Spleen (tissue), 11 donors: ENCODE results near the gene NFS1. TPM values are rescaled to one million over a fixed set of nuclear protein-coding genes. Genes with fewer than 3 reads are reported as not detected.

Source experiments
- DNase-seq: peaks from one replicate; pipeline ENCODE4 v3.0.0-alpha.2; 2020
- H3K27ac ChIP-seq, 8 donors: fragments of 200-600 bp; sonication (generic) in 7 of 8; 1 replicate in 4 of 8; 2 replicates in 4 of 8; pipeline versions ENCODE4 v1.5.0 to v1.8.0; 2016 to 2021; ENCODE audit warnings: inconsistent platforms in 4 of 8, mild to moderate bottlenecking in 4 of 8, moderate library complexity in 1 of 8
- H3K27me3 ChIP-seq, 7 donors: fragments of 200-600 bp; sonication (generic) in 6 of 7; replicated peaks in 1 of 7; 1 replicate in 4 of 7; 2 replicates in 3 of 7; pipeline versions ENCODE4 v1.5.0 to v1.8.0; 2016 to 2021; ENCODE audit warnings: inconsistent platforms in 3 of 7, mild to moderate bottlenecking in 1 of 7
- H3K36me3 ChIP-seq, 6 donors: fragments of 200-600 bp; sonication (generic) in 5 of 6; 1 replicate in 4 of 6; 2 replicates in 2 of 6; pipeline versions ENCODE4 v1.5.0 to v1.8.0; 2016 to 2021; ENCODE audit warnings: inconsistent platforms in 2 of 6
- H3K4me1 ChIP-seq, 6 donors: fragments of 200-600 bp; sonication (generic) in 5 of 6; 1 replicate in 3 of 6; 2 replicates in 3 of 6; pipeline versions ENCODE4 v1.5.0 to v1.8.0; 2016 to 2021; ENCODE audit warnings: inconsistent platforms in 3 of 6
- H3K4me3 ChIP-seq, 8 donors: fragments of 200-600 bp; sonication (generic) in 7 of 8; 1 replicate in 4 of 8; 2 replicates in 4 of 8; pipeline versions ENCODE4 v1.5.0 to v1.8.0; 2016 to 2021; ENCODE audit warnings: inconsistent platforms in 4 of 8, mild to moderate bottlenecking in 4 of 8, moderate library complexity in 2 of 8
- H3K9me3 ChIP-seq, 8 donors: fragments of 200-600 bp; sonication (generic) in 7 of 8; 1 replicate in 4 of 8; 2 replicates in 4 of 8; pipeline versions ENCODE4 v1.5.0 to v1.8.0; 2016 to 2021; ENCODE audit warnings: inconsistent platforms in 4 of 8
- POLR2A ChIP-seq, 3 donors: fragments of 450-650 bp; IDR thresholded peaks; one replicate each; pipeline ENCODE4 v1.5.1; 2017; ENCODE audit warnings: antibody characterized with exemption in 3 of 3, mild to moderate bottlenecking in 1 of 3
- POLR2AphosphoS5 ChIP-seq, 3 donors: sonication (generic); formaldehyde crosslinking; IDR thresholded peaks; one replicate each; pipeline ENCODE4 v1.5.1; 2017; ENCODE audit warnings: antibody characterized with exemption in 3 of 3
- WGBS, 5 donors: extraction: QIAGEN DNeasy Blood & Tissue Kit in 3 of 5; methylation state at CpG; one replicate each; pipeline versions ENCODE4 v1.1.5 to v1.1.7; 2013 to 2018; 5-methylcytosine and 5-hydroxymethylcytosine counted together
- intact Hi-C: fragments of 100-400 bp; cut with DNase I; formaldehyde crosslinking; loops from one replicate; pipeline ENCODE4 v1.15.0; 2023; ENCODE audit warnings: low total_unique reads
- polyA plus RNA-seq, 3 donors: library from polyadenylated mRNA; stranded (reverse); fragments of 200-250 nt; gene quantifications; one replicate each; pipeline ENCODE4 v1.2.1, GENCODE V29; 2013
- total RNA-seq, 7 donors: library from RNA; depleted of rRNA in 3 of 7; stranded (reverse); fragments of >200 nt in 3 of 7; fragmentation: NEBNext Ultra II Directional in 4 of 7; extraction: Animal tissue kit (Norgen Biotek cat#: 25700) in 4 of 7; gene quantifications; one replicate each; pipeline versions ENCODE4 v1.1.0 to v1.2.1, GENCODE V29; 2016 to 2021
- TF ChIP-seq, protein P1 (sequence below), 11 experiments: fragments of 200-600 bp in 7 of 11; fragments of 450-650 bp in 4 of 11; sonication (generic) in 4 of 11; IDR thresholded peaks in 8 of 11; conservative IDR thresholded peaks in 3 of 11; 1 replicate in 7 of 11; 2 replicates in 4 of 11; pipeline versions ENCODE4 v1.4.0 to v1.8.0; 2016 to 2021; ENCODE audit warnings: antibody characterized with exemption in 11 of 11, inconsistent platforms in 4 of 11, mild to moderate bottlenecking in 1 of 11
- donor health status: healthy with polysubstance abuse.
- donor health status: DM: no; HTN: no; CAD: no; lungs with moderate emphysema.
- donor health status: DM: no; HTN: no; CAD: no.
- donor health status: Bipolar disorder and iron deficiency.
- donor health status: healthy.
- donor health status: DM: no; HTN: no; CAD: no.
- donor health status: DM: yes; HTN: yes; CAD: no.

NFS1 gene
- total and polyA plus RNA-seq, 10 donors, result 21.3 to 40.8 (median 25.7) TPM

- Histone ChIP-seq H3K27ac (peak overlapping the region in 5 of 8 donors; percentile 5 to 57 (median 53)), H3K4me3 (no peak overlapping the region), H3K27me3 (no peaks in the 10 kb centered on the region), H3K36me3 (peaks cover 0 to 92% (median 16%) of the 10 kb centered on the region in 6 donors), H3K9me3 (no peaks in the 10 kb centered on the region), H3K4me1 (peaks cover 0 to 13% (median 10%) of the 10 kb centered on the region in 6 donors)
- intact Hi-C loops, result no loop called here
- no peak for DNase-seq
- 40 to 58% (median 49%) methylated on average over 4 of the region's 4 CpGs for WGBS, 5 donors
- TF ChIP-seq POLR2AphosphoS5 (IDR thresholded peaks at IDR 0.05) (no peak), POLR2A (IDR thresholded peaks at IDR 0.05) (no peak)
- TF ChIP-seq, protein P1, sequence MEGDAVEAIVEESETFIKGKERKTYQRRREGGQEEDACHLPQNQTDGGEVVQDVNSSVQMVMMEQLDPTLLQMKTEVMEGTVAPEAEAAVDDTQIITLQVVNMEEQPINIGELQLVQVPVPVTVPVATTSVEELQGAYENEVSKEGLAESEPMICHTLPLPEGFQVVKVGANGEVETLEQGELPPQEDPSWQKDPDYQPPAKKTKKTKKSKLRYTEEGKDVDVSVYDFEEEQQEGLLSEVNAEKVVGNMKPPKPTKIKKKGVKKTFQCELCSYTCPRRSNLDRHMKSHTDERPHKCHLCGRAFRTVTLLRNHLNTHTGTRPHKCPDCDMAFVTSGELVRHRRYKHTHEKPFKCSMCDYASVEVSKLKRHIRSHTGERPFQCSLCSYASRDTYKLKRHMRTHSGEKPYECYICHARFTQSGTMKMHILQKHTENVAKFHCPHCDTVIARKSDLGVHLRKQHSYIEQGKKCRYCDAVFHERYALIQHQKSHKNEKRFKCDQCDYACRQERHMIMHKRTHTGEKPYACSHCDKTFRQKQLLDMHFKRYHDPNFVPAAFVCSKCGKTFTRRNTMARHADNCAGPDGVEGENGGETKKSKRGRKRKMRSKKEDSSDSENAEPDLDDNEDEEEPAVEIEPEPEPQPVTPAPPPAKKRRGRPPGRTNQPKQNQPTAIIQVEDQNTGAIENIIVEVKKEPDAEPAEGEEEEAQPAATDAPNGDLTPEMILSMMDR (IDR thresholded peaks at IDR 0.05 in 8 of 11, conservative IDR thresholded peaks at IDR 0.05 in 3 of 11), result no peak
Measured at GRCh38 chr20:35680452-35681183, 18.5 kb downstream of the NFS1 start.

- WGBS, 5 donors, result 92 to 98% (median 96%) methylated on average over 8 of the region's 8 CpGs
- Histone ChIP-seq H3K27ac (no peak overlapping the region), H3K4me1 (no peaks in the 10 kb centered on the region), H3K9me3 (no peaks in the 10 kb centered on the region), H3K27me3 (no peaks in the 10 kb centered on the region), H3K36me3 (peaks cover 0 to 100% (median 59%) of the 10 kb centered on the region in 6 donors), H3K4me3 (no peak overlapping the region)
- TF ChIP-seq, protein P1 (IDR thresholded peaks at IDR 0.05 in 8 of 11, conservative IDR thresholded peaks at IDR 0.05 in 3 of 11), result no peak
- no peak for TF ChIP-seq POLR2AphosphoS5 (IDR thresholded peaks at IDR 0.05)
- no peak for TF ChIP-seq POLR2A (IDR thresholded peaks at IDR 0.05)
- no peak for DNase-seq
- intact Hi-C loops, result no loop called here
Measured at GRCh38 chr20:35674921-35675320, 24.2 kb downstream of the NFS1 start.

GRCh38 chr20:35673884-35674283 lies 25.3 kb downstream of the NFS1 start:
- no peak for TF ChIP-seq POLR2AphosphoS5 (IDR thresholded peaks at IDR 0.05)
- Histone ChIP-seq H3K27ac (no peak overlapping the region), H3K36me3 (peaks cover 0 to 100% (median 69%) of the 10 kb centered on the region in 6 donors), H3K27me3 (no peaks in the 10 kb centered on the region), H3K9me3 (no peaks in the 10 kb centered on the region), H3K4me1 (no peaks in the 10 kb centered on the region), H3K4me3 (no peak overlapping the region)
- DNase-seq, result no peak
- WGBS, 5 donors, result 75 to 91% (median 86%) methylated on average over 4 of the region's 4 CpGs
- intact Hi-C loops, result no loop called here

DNA sequence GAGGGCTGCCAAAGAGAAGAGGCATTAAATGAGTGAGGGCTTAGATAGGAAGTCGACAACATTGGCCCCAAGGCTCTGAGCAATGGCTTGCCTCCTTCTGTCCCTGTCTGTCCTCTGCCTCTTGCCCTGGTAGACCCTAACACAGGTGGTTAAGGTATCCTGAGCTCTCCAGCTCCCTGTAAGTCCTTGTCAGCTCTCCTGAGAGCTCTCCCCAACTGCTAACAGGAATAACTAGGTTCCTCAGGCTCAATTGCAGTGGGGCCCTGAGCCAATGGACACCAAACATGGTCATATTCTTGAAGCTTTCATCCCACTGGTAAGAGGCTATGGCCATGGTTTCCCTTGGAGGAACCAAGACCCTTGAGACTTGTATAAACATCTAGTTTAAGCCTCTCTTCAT lies 29.5 kb downstream of the NFS1 start:
- intact Hi-C loops, result no loop called here
- WGBS, 5 donors, result 78 to 100% (median 90%) methylated on average over 1 of the region's 1 CpG
- Histone ChIP-seq H3K9me3 (no peaks in the 10 kb centered on the region), H3K27me3 (no peaks in the 10 kb centered on the region), H3K4me1 (peaks cover 0 to 8% (median 4%) of the 10 kb centered on the region in 6 donors), H3K27ac (no peak overlapping the region), H3K36me3 (peaks cover 0 to 73% (median 60%) of the 10 kb centered on the region in 6 donors), H3K4me3 (no peak overlapping the region)
- TF ChIP-seq, protein P1 (IDR thresholded peaks at IDR 0.05 in 8 of 11, conservative IDR thresholded peaks at IDR 0.05 in 3 of 11), result no peak
- no peak for TF ChIP-seq POLR2A (IDR thresholded peaks at IDR 0.05)
- no peak for TF ChIP-seq POLR2AphosphoS5 (IDR thresholded peaks at IDR 0.05)
- DNase-seq, result no peak
